Left renal pelvis (tissue), 4 donors: Measurements from ENCODE around the gene PTGIR. TPM values are rescaled to one million over a fixed set of nuclear protein-coding genes. Genes with fewer than 3 reads are reported as not detected.

ENCODE experiments used
- polyA plus RNA-seq, 4 donors: library from polyadenylated mRNA; unstranded; fragments of 120-200 nt; gene quantifications; one replicate each; pipeline ENCODE4 v1.2.1, GENCODE V29; 2013; ENCODE audit not compliant: insufficient read length in 4 of 4

Gene PTGIR
- polyA plus RNA-seq, 4 donors = 1.5 to 2.7 (median 2.2) TPM

Other genes starting within 250 kb of the PTGIR start
- gene CCDC8, start 211.5 kb downstream of the PTGIR start, polyA plus RNA-seq = 10 to 100 TPM; 50.7 to 94.6 (median 58.5) TPM
- gene PNMA8C, start 196.2 kb downstream of the PTGIR start, polyA plus RNA-seq = 1 to 10 TPM in 1 of 4 donors, under 1 TPM in 3; 0.50 to 6.7 (median 0.73) TPM
- gene PNMA8A, start 153.5 kb downstream of the PTGIR start, polyA plus RNA-seq = 10 to 100 TPM; 47.1 to 71.7 (median 60.4) TPM
- gene PNMA8B, start 129.2 kb downstream of the PTGIR start, polyA plus RNA-seq = 1 to 10 TPM; 3.3 to 8.1 (median 5.0) TPM
- 100 to 1,000 TPM; 397 to 466 (median 416) TPM for gene CALM3, start 23.8 kb downstream of the PTGIR start, polyA plus RNA-seq
- 1 to 10 TPM; 1.5 to 8.5 (median 3.3) TPM for gene GNG8, start 11.1 kb upstream of the PTGIR start, polyA plus RNA-seq
- 10 to 100 TPM; 23.7 to 62.8 (median 26.9) TPM for gene DACT3, start 36.1 kb upstream of the PTGIR start, polyA plus RNA-seq
- gene PRKD2, start 92.0 kb upstream of the PTGIR start, polyA plus RNA-seq = 10 to 100 TPM; 29.5 to 54.2 (median 37.2) TPM
- 10 to 100 TPM; 14.8 to 27.3 (median 19.4) TPM for gene FKRP, start 121.0 kb upstream of the PTGIR start, polyA plus RNA-seq
- 10 to 100 TPM; 69.5 to 98.6 (median 76.2) TPM for gene STRN4, start 121.4 kb upstream of the PTGIR start, polyA plus RNA-seq
- gene SLC1A5, start 163.5 kb upstream of the PTGIR start, polyA plus RNA-seq = 10 to 100 TPM; 29.8 to 50.1 (median 43.2) TPM
- 100 to 1,000 TPM in 2 of 4 donors, 10 to 100 TPM in 2; 93.2 to 109 (median 101) TPM for gene AP2S1, start 225.8 kb upstream of the PTGIR start, polyA plus RNA-seq
- gene ARHGAP35, start 235.9 kb upstream of the PTGIR start, polyA plus RNA-seq = 10 to 100 TPM; 45.7 to 51.2 (median 47.8) TPM